ES-I3 (cell line): ENCODE measurements around the gene CDH4.

Experiments
- H3K36me3 ChIP-seq: 2 replicates; pipeline ENCODE4 v1.6.1; 2013; ENCODE audit warnings: mild to moderate bottlenecking, low read length, control low read depth, moderate library complexity; ENCODE audit not compliant: insufficient read depth
- H3K4me1 ChIP-seq: 2 replicates; pipeline ENCODE4 v1.6.1; 2013; ENCODE audit warnings: mild to moderate bottlenecking, control low read depth, low read length; ENCODE audit not compliant: insufficient read depth
- H3K9ac ChIP-seq: 2 replicates; pipeline ENCODE4 v1.6.1; 2013; ENCODE audit warnings: low read depth, mild to moderate bottlenecking, low read length, moderate library complexity
- H3K9me3 ChIP-seq: 2 replicates; pipeline ENCODE4 v1.6.1; 2013; ENCODE audit warnings: mild to moderate bottlenecking, low read length, moderate library complexity; ENCODE audit not compliant: control insufficient read depth, insufficient read depth

CDH4 gene

DNA sequence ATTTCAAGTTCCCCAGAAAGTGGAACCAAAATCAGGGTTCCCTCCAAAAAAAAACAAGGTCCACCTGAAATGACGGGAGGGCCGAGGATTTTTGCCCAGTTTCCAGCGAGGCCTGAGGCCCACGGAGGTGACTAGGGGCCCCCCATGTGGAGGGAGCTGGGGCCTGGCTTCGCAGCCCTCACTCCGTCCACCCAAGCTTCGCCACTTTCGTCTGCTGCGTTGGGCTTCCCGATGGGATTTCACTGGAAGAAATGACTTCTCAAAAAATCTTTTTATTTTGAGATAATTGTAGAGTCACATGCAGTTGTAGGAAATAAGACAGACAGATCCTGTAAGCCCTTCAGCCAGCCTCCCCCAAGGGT, 605.3 kb downstream of the CDH4 start:
- Histone ChIP-seq H3K9ac (no peak overlapping the region), H3K9me3 (no peaks in the 10 kb centered on the region; the same call in 1 of the 2 replicates), H3K4me1 (no peaks in the 10 kb centered on the region), H3K36me3 (no peaks in the 10 kb centered on the region)

DNA sequence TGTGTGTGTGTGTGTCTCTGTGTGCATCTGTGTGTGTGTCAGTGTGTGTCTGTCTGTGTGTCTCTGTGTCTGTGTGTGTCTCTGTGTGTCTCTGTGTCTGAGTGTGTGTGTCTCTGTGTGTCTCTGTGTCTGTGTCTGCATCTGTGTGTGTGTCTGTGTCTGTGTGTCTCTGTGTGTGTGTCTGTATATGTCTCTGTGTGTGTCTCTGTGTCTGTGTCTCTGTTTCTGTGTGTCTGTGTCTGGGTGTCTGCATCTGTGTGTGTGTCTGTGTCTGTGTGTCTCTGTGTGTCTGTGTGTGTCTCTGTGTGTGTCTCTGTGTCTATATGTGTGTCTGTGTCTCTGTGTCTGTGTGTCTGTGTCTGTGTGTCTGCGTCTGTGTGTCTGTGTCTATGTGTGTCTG, 605.8 kb downstream of the CDH4 start:
- Histone ChIP-seq H3K9me3 (no peaks in the 10 kb centered on the region; the same call in 1 of the 2 replicates), H3K4me1 (no peaks in the 10 kb centered on the region), H3K9ac (no peak overlapping the region), H3K36me3 (no peaks in the 10 kb centered on the region)

DNA sequence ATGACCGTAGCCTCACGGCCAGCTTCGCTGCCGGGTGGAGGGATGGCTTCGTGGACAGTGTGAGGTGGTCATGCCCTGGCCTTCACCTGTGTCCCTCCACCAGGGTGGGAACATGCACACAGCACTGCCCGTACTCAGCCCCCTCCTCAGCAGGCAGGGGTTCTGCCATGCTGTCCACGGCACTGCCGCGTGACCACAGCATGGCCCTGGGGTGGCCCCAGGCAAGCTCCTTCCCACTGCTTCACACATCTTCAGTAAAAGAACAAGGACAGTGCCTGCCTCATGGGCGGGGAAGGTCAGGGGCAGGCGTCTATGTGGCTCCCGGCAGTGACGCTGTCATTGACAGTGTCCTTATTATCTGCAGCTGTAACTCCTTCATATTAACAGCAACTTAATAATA, 607.7 kb downstream of the CDH4 start:
- Histone ChIP-seq H3K9ac (no peak overlapping the region), H3K4me1 (no peaks in the 10 kb centered on the region), H3K9me3 (no peaks in the 10 kb centered on the region; the same call in 1 of the 2 replicates), H3K36me3 (no peaks in the 10 kb centered on the region)

DNA sequence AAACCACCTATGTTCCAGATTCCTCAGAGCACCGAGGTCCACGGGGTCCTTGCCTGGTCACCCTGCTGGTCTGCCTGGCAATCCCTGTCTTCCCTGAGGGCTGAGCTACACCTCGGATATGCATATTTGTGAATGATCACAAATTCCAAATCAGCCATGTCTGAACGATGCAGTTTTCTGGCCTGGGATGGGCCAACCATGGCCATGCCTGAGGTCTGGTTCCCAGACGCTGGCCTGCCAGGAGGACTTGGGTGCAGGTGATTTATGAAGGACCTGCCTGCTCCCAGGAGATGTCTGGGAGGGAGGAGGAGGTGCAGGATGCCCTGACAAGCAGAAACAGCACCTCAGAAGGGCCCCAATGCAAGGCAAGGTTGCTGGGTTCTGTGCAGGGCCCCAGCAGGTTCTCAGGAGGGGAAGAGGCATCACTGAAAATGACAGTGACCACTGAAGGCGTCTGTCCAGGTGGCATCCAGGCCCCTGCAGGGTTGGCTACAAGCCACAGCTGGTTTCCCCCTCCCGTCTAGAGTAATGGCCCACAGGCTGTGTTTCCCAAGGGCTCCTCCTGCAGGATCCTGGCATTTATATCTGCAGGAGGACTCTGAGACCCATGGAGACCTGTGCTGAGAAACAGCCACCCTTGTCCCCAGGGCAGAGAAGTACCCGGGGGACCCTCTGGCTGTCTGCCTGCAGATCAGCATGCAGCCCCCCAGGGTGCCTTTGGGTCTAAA, 608.4 kb downstream of the CDH4 start:
- H3K4me1 ChIP-seq = no peaks in the 10 kb centered on the region
- H3K9ac ChIP-seq = no peak overlapping the region
- H3K9me3 ChIP-seq = no peaks in the 10 kb centered on the region; the same call in 1 of the 2 replicates
- no peaks in the 10 kb centered on the region for H3K36me3 ChIP-seq

DNA sequence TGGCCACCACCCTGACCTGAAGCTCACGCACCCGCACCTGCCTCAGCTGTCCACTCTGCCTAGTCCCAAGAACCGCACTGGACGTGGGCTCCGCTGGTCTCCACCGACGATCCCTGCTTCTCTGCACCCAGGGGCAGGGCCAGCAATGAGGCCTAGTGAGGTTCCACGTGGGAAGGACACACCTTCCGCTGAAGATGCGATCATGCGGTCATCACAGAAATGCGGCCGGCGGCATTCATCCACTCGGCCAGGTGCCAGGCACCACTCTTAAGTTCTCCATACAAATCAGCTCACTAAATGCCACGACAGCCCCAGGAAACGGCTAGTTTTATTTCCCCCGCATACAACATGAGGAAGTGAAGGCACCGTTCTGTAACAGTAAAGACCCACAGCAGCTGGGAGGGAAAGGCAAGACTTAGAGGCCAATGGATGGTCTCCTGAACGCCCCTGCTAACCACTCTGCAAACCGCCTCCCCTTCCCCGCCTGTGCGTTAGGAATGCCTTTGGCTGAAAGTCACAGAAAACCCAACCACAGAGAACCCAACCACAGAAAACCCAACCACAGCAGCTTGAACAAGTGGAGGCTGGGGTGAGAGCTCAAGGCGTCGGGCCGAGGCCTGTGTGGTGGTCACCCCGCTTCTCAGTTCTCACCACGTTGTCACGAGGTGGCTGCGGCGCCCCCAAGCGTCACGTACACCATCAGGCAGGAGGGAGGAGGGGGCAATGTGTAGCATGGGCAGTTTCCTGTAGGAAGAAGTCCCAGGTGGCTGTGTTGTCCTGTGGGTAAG, 609.2 kb downstream of the CDH4 start:
- Histone ChIP-seq H3K9ac (no peak overlapping the region), H3K9me3 (no peaks in the 10 kb centered on the region), H3K36me3 (no peaks in the 10 kb centered on the region), H3K4me1 (no peaks in the 10 kb centered on the region)

DNA sequence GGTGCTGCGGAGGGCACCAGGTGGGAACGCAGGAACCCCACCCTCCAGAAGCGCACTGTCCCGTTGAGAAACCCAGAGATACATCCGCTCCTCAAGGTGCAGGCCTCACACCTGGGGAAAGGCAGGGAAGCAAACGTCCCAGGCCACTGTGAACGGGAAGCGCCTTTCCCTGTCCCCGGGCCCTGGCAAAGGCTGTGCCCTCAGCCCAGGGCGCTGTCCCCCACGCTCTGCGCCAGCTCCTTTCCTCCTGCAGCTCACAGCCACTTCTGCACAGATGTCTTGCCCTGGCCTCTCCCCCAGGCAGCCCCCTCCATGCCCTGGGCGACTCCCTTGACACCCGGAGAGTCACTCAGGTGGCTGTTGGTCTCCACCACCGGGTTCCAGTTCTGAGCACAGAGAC, 609.8 kb downstream of the CDH4 start:
- H3K9me3 ChIP-seq = no peaks in the 10 kb centered on the region
- H3K36me3 ChIP-seq = no peaks in the 10 kb centered on the region
- no peak overlapping the region for H3K9ac ChIP-seq
- no peaks in the 10 kb centered on the region for H3K4me1 ChIP-seq

DNA sequence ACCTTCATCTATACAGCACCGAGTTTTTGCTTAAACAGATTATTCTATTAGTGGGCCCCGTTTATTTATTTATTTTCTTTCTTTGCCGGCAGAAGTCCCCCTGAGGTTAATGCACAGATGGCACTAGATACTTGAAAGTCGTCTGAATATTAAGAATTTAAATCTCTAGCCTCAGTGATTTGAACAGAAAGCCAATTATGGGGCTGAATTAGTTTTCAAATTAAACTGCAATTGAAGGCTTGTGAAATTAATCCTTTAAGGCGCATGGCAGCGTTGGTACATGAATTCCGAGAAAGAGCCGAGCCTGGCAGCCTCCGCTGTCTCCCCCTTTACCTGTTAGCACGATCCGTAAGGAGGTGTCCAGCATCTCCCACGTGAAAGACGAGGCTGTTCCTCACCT, 610.8 kb downstream of the CDH4 start:
- Histone ChIP-seq H3K9me3 (no peaks in the 10 kb centered on the region), H3K9ac (no peak overlapping the region), H3K36me3 (no peaks in the 10 kb centered on the region), H3K4me1 (no peaks in the 10 kb centered on the region)

DNA sequence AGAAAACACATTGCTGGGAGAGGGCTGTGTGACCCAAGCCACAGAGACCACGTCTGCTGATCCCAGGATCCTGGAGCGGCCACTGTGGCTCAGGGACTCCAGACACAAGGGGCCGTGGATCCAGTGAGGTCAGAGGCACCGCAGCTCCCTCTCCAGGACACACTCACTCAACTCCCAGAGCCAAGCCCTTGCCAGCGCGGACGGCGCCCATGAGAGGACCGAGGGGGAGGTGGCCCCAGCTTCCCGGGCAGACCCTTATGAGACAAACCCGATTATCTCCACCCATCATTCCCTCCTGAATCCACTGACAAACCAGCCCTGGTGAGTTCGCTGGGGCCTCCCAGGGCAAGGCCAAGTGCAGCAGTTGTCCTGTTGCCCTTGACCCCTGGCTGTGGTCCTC, 612.4 kb downstream of the CDH4 start:
- Histone ChIP-seq H3K9me3 (no peaks in the 10 kb centered on the region), H3K4me1 (no peaks in the 10 kb centered on the region), H3K9ac (no peak overlapping the region), H3K36me3 (no peaks in the 10 kb centered on the region)

DNA sequence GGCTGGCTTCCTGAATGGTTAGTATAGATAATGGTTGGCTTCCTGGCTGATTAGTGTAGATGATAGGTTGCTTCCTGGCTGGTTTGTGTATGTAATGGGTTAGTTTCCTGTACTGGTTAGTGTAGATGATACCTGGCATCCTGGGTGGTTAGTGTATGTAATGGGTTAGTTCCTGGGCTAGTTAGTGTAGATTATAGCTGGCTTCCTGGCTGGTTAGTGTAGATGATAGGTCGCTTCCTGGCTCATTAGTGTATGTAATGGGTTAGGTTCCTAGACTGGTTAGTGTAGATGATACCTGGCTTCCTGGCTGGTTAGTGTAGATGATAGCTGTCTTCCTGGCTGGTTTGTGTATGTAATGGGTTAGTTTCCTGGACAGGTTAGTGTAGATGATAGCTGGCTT, 613.3 kb downstream of the CDH4 start:
- no peaks in the 10 kb centered on the region for H3K4me1 ChIP-seq
- H3K9me3 ChIP-seq = no peaks in the 10 kb centered on the region; the same call in 1 of the 2 replicates
- H3K36me3 ChIP-seq = no peaks in the 10 kb centered on the region
- H3K9ac ChIP-seq = no peak overlapping the region

DNA sequence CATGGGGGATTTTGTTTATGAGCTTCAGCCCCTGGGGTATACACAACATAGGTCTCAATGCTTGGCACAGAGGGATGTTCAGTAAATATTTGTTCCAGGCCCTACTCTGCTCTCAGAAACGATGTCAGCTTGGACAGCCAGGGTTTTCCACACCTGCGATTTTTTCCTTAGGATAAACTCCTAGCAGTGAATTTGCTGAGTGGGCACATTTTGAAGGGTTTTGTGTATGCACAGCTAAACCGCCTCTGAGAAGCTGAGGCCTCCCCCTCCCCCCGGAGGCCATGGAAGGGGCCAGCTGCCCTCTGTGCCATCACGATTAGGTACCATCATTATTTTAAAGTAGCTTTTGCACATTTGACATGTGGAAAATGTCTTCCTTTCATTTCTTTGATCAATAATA, 614.1 kb downstream of the CDH4 start:
- H3K4me1 ChIP-seq = no peaks in the 10 kb centered on the region
- no peaks in the 10 kb centered on the region for H3K36me3 ChIP-seq
- H3K9me3 ChIP-seq = no peaks in the 10 kb centered on the region; the same call in 1 of the 2 replicates
- H3K9ac ChIP-seq = no peak overlapping the region

DNA sequence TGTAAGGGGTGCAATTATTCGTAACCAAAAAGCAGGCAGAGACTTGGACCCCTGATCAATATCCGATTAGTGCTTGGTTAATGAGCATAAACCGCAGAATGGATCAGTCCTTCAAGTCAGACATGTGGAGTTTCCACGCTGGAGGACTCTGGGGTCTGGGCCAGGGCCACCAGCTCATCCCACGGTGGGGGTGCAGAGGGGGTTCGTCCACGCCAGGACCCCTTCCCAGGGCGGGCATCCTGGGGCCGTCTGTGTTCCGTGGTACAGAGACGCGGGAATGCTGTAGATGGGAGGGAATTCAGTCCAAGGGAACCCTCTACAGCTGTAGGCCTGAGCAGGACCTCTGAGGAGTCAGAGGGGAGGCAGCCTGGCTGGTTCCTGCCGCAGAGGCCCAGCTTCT, 615.9 kb downstream of the CDH4 start:
- Histone ChIP-seq H3K4me1 (no peaks in the 10 kb centered on the region), H3K36me3 (no peaks in the 10 kb centered on the region), H3K9ac (no peak overlapping the region), H3K9me3 (no peaks in the 10 kb centered on the region; the same call in 1 of the 2 replicates)

DNA sequence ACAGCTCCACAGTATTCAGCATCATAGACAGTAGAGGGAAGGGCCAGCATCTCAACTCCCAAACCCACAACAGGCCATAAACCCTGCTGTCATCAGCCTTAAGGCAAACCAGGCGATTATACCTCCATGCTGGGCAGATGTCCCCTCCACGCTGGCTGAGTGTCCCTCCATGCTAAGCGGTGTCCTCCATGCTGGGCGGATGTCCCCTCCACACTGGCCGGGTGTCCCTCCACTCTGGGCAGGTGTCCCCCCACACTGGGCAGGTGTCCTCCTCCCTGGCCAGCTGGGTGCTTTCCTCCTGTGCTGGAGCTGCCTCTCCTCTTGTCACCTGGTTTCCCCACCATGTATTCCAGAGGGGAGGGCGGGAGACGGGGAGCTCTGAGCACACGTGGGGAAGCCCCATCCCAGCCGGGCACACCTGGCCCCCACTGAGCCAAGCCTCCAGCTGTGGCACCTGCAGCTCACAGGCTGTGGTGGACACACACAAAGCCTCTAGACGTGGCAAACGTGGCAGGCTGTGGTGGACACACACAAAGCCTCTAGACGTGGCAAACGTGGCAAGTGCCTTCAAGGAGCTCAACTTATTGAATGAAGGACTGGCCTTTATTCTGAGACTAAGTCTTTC, 616.5 kb downstream of the CDH4 start:
- no peaks in the 10 kb centered on the region; the same call in 1 of the 2 replicates for H3K9me3 ChIP-seq
- no peaks in the 10 kb centered on the region for H3K4me1 ChIP-seq
- no peak overlapping the region for H3K9ac ChIP-seq
- no peaks in the 10 kb centered on the region for H3K36me3 ChIP-seq

DNA sequence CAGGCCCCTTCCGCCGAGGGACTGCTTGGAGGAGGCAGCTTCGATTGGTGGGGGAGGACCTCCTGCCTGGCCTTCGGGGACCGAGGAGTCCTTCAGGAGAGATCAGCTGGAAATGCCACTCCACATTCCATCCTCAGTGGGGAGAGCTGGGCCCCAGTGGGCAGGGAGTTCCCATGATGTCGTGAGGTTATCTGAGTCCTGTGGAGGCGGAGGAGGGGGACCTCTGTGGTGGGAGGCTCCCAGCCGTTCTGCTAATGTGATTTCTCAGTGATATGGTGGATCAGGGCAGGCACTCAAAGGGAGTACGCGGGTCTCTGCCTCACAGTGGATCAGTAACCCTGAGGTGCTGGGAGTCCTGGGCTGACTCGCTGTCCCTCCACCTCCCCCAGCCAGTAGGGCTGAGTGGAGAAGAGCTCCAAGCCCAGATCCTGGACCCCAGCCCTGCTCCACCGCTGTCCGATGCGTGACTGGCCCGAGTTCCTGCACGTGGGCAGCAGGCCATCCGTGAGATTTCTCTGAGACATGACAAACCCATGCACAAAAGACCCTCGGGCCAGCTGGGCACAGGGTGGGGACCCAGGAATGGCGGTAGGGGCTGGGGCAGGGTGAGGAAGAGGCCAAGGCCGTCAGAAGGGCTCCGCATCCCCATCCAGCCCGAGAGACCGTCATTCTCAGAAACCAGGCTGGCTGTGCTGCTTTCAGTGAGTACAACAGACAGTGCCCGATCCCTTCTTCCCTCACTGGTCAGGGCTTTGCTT, 617.9 kb downstream of the CDH4 start:
- no peak overlapping the region for H3K9ac ChIP-seq
- H3K4me1 ChIP-seq = no peaks in the 10 kb centered on the region
- no peaks in the 10 kb centered on the region for H3K36me3 ChIP-seq
- no peaks in the 10 kb centered on the region; the same call in 1 of the 2 replicates for H3K9me3 ChIP-seq

DNA sequence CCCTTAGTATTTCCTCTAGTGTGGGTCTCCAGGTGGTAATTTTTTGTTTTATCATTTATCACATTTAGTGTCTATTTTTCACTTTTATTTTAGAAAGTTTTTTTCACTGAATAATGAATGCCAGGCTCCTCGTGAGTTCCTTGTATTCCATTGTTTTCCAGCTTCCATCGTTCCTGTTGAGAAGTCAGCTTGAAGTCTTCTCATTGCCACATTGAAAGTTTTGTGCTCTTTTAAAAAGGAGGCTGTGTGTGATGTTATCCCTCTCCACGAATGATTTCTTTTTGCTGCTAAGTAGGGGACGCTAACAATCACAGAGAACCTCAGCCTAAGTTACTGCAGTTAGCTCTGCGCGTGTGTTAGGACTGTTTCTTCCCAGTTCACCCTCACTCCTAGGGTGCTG, 619.1 kb downstream of the CDH4 start:
- no peaks in the 10 kb centered on the region; the same call in 1 of the 2 replicates for H3K9me3 ChIP-seq
- no peaks in the 10 kb centered on the region for H3K4me1 ChIP-seq
- no peaks in the 10 kb centered on the region for H3K36me3 ChIP-seq
- no peak overlapping the region for H3K9ac ChIP-seq
